ENCODE measurements around the gene CCNL2.

DNA sequence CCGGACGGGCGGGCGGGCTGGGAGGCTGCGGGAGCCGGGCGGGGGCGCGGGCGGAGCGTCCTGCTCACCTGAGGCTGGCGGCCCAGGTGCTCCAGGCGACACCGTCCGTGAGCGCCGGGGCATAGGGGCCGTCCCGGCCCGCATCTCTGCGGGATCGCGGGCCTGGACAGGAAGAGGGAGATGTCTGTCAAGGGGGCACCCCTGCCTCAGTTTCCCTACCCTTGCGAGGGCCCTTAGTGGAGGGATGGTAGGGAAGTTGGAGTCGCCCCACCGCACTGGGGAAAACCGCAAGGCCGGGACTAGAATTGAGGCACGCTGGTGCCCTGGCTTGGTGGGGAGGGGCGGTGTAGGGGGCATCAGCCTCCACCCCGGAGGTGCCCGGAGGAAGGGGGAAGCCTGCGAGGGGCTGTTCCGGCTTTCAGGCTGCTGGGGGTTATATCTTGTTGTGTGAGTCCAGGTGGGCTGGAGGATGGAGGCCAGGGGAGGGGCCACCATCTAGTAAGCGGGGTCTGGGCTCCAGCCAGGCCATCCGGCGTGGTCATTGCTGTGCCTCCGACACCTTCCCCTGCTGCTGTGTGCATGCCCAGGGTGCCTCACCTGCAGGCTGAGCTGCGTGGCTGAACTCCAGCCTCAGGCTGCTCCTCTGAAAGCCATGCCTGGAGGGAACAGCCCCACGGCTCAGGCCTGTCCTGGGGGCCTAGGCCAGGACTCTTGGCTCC, 36.9 kb upstream of the CCNL2 start:
- no peak for TF ChIP-seq CTCF (IDR thresholded peaks at IDR 0.05)
- no peak for TF ChIP-seq EP300 (IDR thresholded peaks at IDR 0.05)

All from upper lobe of left lung (tissue), 4 donors.